K562 (cell line): ENCODE measurements around the gene BTBD17. TPM values are rescaled to one million over a fixed set of nuclear protein-coding genes. Genes with fewer than 3 reads are reported as not detected.

Experiments used
- ATAC-seq: fragments of 200-7000 bp; cut with Tn5 transposase; 3 replicates; pipeline ENCODE4 v1.9.1; 2020; ENCODE audit warnings: moderate library complexity
- BruUV-seq: library from RNA; stranded (reverse); fragments of 400-500 nt; replicated peaks from 2 replicates; lab custom pipeline; 2021; lab: Mats Ljungman, UMichigan
- CTCF ChIA-PET: fragments of 300-600 bp; formaldehyde crosslinking; extraction: SDS; loops from one replicate; lab custom pipeline; 2021; ENCODE audit warnings: low intra/inter-chr PET ratio; lab: Yijun Ruan, JAX
- POLR2A ChIA-PET: fragments of 300-600, 350-650 bp; sonication (Branson Sonifier 250); formaldehyde crosslinking; extraction: SDS; loops from one replicate; lab custom pipeline; 2021; ENCODE audit warnings: antibody characterized with exemption, inconsistent platforms; lab: Yijun Ruan, JAX
- DNase-seq, 4 experiments: peaks; one replicate each; pipeline versions ENCODE4 v3.0.0 to v3.0.0-alpha.2; 2011 to 2018; ENCODE audit warnings: low spot score in 3 of 4, mixed read lengths in 3 of 4; ENCODE audit errors: extremely low read depth in 1 of 4
- FAIRE-seq: peaks from 2 replicates; lab custom pipeline; 2011; peaks lifted over from hg19 to GRCh38; lab: Jason Lieb, UNC
- H2AFZ ChIP-seq: 2 replicates; pipeline ENCODE4 v1.6.0; 2011; ENCODE audit warnings: low read depth, low read length, control low read depth, inconsistent platforms
- H3K27ac ChIP-seq: fragments of 200-600 bp; 3 replicates; pipeline ENCODE4 v1.8.0; 2011; ENCODE audit warnings: low read depth, mild to moderate bottlenecking, control low read depth, inconsistent platforms, low read length, moderate library complexity, mixed read lengths; ENCODE audit errors: extremely low read depth
- H3K27me3 ChIP-seq, 2 experiments: fragments of 300-600 bp in 1 of 2; 2 replicates in 1 of 2; 3 replicates in 1 of 2; pipeline versions ENCODE4 v1.6.0 to v1.8.0; 2011; ENCODE audit warnings: inconsistent platforms in 2 of 2, low read length in 2 of 2, mild to moderate bottlenecking in 1 of 2, mixed read lengths in 1 of 2, moderate library complexity in 1 of 2; ENCODE audit not compliant: control insufficient read depth in 2 of 2, insufficient read depth in 2 of 2
- H3K36me3 ChIP-seq: fragments of 300-600 bp; 3 replicates; pipeline ENCODE4 v1.8.0; 2011; ENCODE audit warnings: mild to moderate bottlenecking, low read length, inconsistent platforms; ENCODE audit not compliant: control insufficient read depth, insufficient read depth
- H3K4me1 ChIP-seq, 2 experiments: fragments of 200-600 bp in 1 of 2; replicated peaks in 1 of 2; 2 replicates in 1 of 2; 3 replicates in 1 of 2; pipeline versions ENCODE4 v1.5.1 to v1.8.0; 2011; ENCODE audit warnings: inconsistent platforms in 2 of 2, low read length in 2 of 2, mild to moderate bottlenecking in 1 of 2, mixed read lengths in 1 of 2, moderate library complexity in 1 of 2; ENCODE audit not compliant: control insufficient read depth in 2 of 2, insufficient read depth in 2 of 2
- H3K4me2 ChIP-seq: 2 replicates; pipeline ENCODE4 v1.6.1; 2011; ENCODE audit warnings: low read length, control low read depth, inconsistent platforms, mixed read lengths; ENCODE audit not compliant: insufficient read depth
- H3K4me3 ChIP-seq: fragments of 200-600 bp; sonication (generic), shearing (Covaris generic); 2 replicates; pipeline ENCODE4 v1.5.1; 2016; ENCODE audit warnings: control low read depth, inconsistent platforms
- H3K79me2 ChIP-seq: fragments of 200-600 bp; 3 replicates; pipeline ENCODE4 v1.8.0; 2011; ENCODE audit warnings: low read length, inconsistent platforms; ENCODE audit not compliant: control insufficient read depth, insufficient read depth
- H3K9ac ChIP-seq, 2 experiments: 2 replicates each; pipeline versions ENCODE4 v1.6.0 to v1.6.1; 2011; ENCODE audit warnings: low read depth in 2 of 2, low read length in 2 of 2, control low read depth in 1 of 2, inconsistent platforms in 1 of 2, mild to moderate bottlenecking in 1 of 2, mixed read lengths in 1 of 2; ENCODE audit not compliant: insufficient read depth in 1 of 2
- H3K9me1 ChIP-seq: one replicate; pipeline ENCODE4 v1.6.0; 2011; ENCODE audit warnings: inconsistent platforms, mild to moderate bottlenecking, low read length, moderate library complexity; ENCODE audit not compliant: control insufficient read depth, insufficient read depth
- H3K9me3 ChIP-seq: replicated peaks from 2 replicates; pipeline ENCODE4 v1.5.1; 2011; ENCODE audit warnings: low read depth, low read length, inconsistent platforms; ENCODE audit not compliant: control insufficient read depth, insufficient read depth
- H4K20me1 ChIP-seq: replicated peaks from 2 replicates; pipeline ENCODE4 v1.6.1; 2011; ENCODE audit warnings: low read length, inconsistent platforms, mixed read lengths; ENCODE audit not compliant: control insufficient read depth, insufficient read depth
- MCM3 ChIP-seq: fragments of 450-650 bp; IDR thresholded peaks from 2 replicates; pipeline ENCODE4 v1.6.1; 2016
- THRB ChIP-seq: fragments of 450-650 bp; formaldehyde crosslinking; conservative IDR thresholded peaks from 2 replicates; pipeline ENCODE4 v1.4.0; 2022; ENCODE audit warnings: mild to moderate bottlenecking, missing genetic modification characterization
- ZNF551 ChIP-seq: fragments of 250-450 bp; sonication (Bioruptor Pico); IDR thresholded peaks from 2 replicates; pipeline ENCODE4 v1.5.0; 2021; ENCODE audit warnings: mild to moderate bottlenecking, moderate library complexity
- WGBS: fragments of 100-300 bp; shearing (Covaris generic); methylation state at CpG from one replicate; pipeline ENCODE4 v1.1.6; 2016; ENCODE audit warnings: low coverage, mixed read lengths; ENCODE audit not compliant: insufficient coverage; ENCODE audit errors: missing lambda C conversion rate; 5-methylcytosine and 5-hydroxymethylcytosine counted together
- in situ Hi-C: fragments of 300-500 bp; cut with MboI; formaldehyde crosslinking; loops from 4 replicates; pipeline ENCODE4 v1.15.0; 2018; ENCODE audit warnings: inconsistent platforms, mixed read lengths
- intact Hi-C: fragments of 100-400 bp; cut with micrococcal nuclease; formaldehyde crosslinking; loops from 2 replicates; pipeline ENCODE4 v1.14.2; 2022
- polyA plus RNA-seq, 8 experiments: library from polyadenylated mRNA; depleted of rRNA in 4 of 8; stranded (reverse) in 5 of 8; unstranded in 3 of 8; fragments of >200 nt; fragmentation: Nextera tagmentation in 2 of 8; fragmentation: Illumina TruSeq in 1 of 8; extraction: Ambion mirVana in 2 of 8; extraction: Trizol in 1 of 8; gene quantifications; 2 replicates each; pipeline versions ENCODE4 v1.2.1 to v1.2.3, GENCODE V29; 2011 to 2014; ENCODE audit warnings: inconsistent platforms in 1 of 8, missing spikeins in 1 of 8
- total RNA-seq, 7 experiments: library from RNA; depleted of rRNA in 6 of 7; stranded (reverse); fragments of >200 nt in 6 of 7; fragmentation: Illumina TruSeq in 2 of 7; extraction: Trizol in 2 of 7; gene quantifications; 2 replicates each; pipeline versions ENCODE4 v1.2.1 to v1.2.3, GENCODE V29; 2011 to 2021; ENCODE audit warnings: low replicate concordance in 1 of 7

The BTBD17 gene
- total and polyA plus RNA-seq, 9 of the 15 experiments (the other 6 are each of a cell fraction or from before 2014, with no cell fraction given): not detected

- Histone ChIP-seq H2AFZ (peak overlapping the region; percentile 92), H4K20me1 (no peaks in the 10 kb centered on the region; the same call in 1 of the 2 replicates), H3K27me3 (peaks cover 0 to 3% of the 10 kb centered on the region in 2 experiments; a peak in 1 of 5 replicates), H3K27ac (peak overlapping the region; percentile 29; the same call in 1 of the 3 replicates), H3K9ac (peak overlapping the region; percentile 31 to 46; a peak in 1 of 4 replicates), H3K4me2 (peak overlapping the region; percentile 76), H3K79me2 (no peaks in the 10 kb centered on the region), H3K4me3 (no peak overlapping the region), H3K9me3 (no peaks in the 10 kb centered on the region), H3K9me1 (no peaks in the 10 kb centered on the region), H3K36me3 (no peaks in the 10 kb centered on the region), H3K4me1 (peaks cover 12 to 23% of the 10 kb centered on the region in 2 experiments)
- POLR2A ChIA-PET: interaction anchor here (0.6 to 1.4 kb wide), 2 partner anchors 36 to 1142 kb away, joined by 3 to 5 read pairs; no protein-coding TSS in a partner anchor
- no peak for FAIRE-seq
- BruUV-seq: no TSS peak
- intact Hi-C loops: no loop called here
- no peak for TF ChIP-seq ZNF551
- 0 out of 2 replicates have a peak, but pooled peaks have one; percentile 60 for TF ChIP-seq THRB
- TF ChIP-seq MCM3: peak; percentile 69; the same call in 1 of the 2 replicates
- no peak for DNase-seq
- no peak; the same call in 2 of the 3 replicates for ATAC-seq
- CTCF ChIA-PET: no interaction called here
- in situ Hi-C loops: no loop called here
- 41% methylated on average over 6 of the region's 7 CpGs for WGBS
Measured at GRCh38 chr17:74332017-74332650, 29.5 kb downstream of the BTBD17 start.
